HepG2 (cell line): ENCODE results near the gene LMTK2.

Experiments used
- EZH2 ChIP-seq: conservative IDR thresholded peaks from 2 replicates; pipeline ENCODE4 v1.6.1; 2012; ENCODE audit warnings: mild to moderate bottlenecking, low read depth, low read length, moderate library complexity
- KLF12 ChIP-seq: sonication (generic); formaldehyde crosslinking; IDR thresholded peaks from 2 replicates; pipeline ENCODE4 v1.4.0; 2020; ENCODE audit warnings: missing genetic modification reagents, borderline replicate concordance
- MTA3 ChIP-seq: sonication (generic); formaldehyde crosslinking; IDR thresholded peaks from 2 replicates; pipeline ENCODE4 v1.4.0; 2020; ENCODE audit warnings: missing genetic modification reagents
- PRMT3 ChIP-seq: sonication (generic); formaldehyde crosslinking; IDR thresholded peaks from 2 replicates; pipeline ENCODE4 v1.8.1; 2022; ENCODE audit warnings: low read depth, mild to moderate bottlenecking, moderate library complexity, missing genetic modification reagents, borderline replicate concordance
- TBP ChIP-seq: sonication (generic); formaldehyde crosslinking; IDR thresholded peaks from 2 replicates; pipeline ENCODE4 v1.5.0; 2020; ENCODE audit warnings: missing genetic modification reagents
- ZNF232 ChIP-seq: sonication (generic); formaldehyde crosslinking; IDR thresholded peaks from 2 replicates; pipeline ENCODE4 v1.4.0; 2020; ENCODE audit warnings: missing genetic modification reagents, borderline replicate concordance
- ZSCAN30 ChIP-seq: sonication (generic); formaldehyde crosslinking; IDR thresholded peaks from 2 replicates; pipeline ENCODE4 v1.5.0; 2020; ENCODE audit warnings: mild to moderate bottlenecking, missing genetic modification reagents

- TF ChIP-seq PRMT3 (CRISPR knock-in tag) (no peak), EZH2 (no peak), MTA3 (no peak), KLF12 (CRISPR knock-in tag) (no peak), ZNF232 (CRISPR knock-in tag) (no peak), TBP (CRISPR knock-in tag) (no peak), ZSCAN30 (no peak)
Observed at GRCh38 chr7:98073047-98073446, 33.6 kb upstream of the LMTK2 start.
